GM18868 (cell line): ENCODE measurements around the gene EPHB2.
"Not testable (repeated sequence)": the region's sequence is repeated elsewhere in the genome, so short reads cannot be mapped to it uniquely, and the experiment has no call there.

Experiments
- ATAC-seq: cut with Tn5 transposase; IDR thresholded peaks from one replicate; pipeline ENCODE4 v1.9.1; 2021; ENCODE audit warnings: mild to moderate bottlenecking, moderate library complexity; ENCODE audit not compliant: unreplicated experiment

EPHB2 gene

DNA sequence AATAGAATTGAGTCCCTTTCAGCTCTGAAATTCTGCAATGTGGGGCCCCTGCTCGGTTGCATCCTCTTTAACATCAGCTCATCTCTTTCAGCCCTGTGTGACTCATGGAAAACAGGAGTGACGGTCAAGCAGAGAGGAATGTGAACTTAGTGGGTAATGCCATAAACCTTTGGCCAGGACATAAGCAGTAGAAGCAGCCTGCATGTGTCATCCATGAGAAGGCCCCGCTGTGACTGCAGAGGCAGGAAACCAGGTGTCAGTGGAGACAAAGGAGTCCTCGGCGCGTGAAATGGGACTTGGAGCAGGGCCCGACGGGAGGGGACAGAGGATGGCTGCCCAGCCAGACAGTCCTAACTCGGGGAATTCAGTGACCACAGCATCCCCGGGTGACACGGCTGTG lies 21.1 kb upstream of the EPHB2 start:
- no peak for ATAC-seq

DNA sequence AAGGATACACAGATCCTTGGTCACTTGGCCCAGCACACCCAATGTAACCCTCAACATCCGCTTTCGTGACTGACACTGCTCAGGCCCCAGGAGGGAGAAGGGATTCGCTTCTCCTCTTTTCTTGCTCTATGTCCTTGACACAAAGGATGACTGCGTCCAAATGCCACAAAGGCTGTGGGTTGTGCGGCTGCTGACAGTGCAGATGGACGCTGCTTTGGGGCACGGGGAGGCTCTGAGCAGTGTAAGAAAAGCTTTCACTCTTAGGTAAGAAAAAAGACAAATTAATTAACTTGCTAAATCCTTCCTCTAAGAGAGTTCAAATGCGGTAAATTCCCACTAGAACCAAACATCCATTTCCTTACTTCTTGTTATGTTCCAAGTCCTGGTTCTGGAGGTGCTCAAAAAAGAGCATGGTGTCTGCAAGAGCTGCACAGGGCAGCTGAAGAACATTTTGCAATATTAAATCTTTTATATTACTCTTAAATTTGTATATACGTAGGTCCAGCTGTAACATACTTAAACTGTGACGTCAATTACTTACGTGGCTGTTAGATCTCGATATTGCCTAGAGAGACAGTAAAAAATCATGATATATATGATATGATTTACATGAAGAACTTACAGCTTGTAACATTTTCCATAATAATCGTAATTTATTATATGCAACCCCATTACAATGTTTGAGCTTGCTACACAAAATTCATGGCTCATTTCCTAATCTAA lies 19.4 kb upstream of the EPHB2 start:
- ATAC-seq: no peak

DNA sequence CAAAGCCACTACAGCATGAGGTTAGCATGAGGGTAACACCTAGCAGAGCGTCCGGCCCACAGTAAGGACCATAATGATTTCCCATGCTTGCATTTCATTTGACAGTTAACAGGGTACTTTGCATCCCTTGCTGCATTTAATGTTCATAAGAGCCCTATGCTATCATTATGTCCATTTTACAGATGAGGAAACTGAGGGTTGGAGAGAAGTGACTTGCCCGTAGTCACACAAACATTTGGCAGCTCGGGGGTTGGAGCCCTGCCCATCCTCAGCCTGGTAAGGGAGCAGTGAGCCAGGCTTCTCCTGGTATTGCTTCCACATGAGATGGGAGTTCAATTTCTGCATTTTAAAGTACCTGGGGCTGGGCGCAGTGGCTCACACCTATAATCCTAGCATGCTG lies 16.5 kb upstream of the EPHB2 start:
- no peak for ATAC-seq

DNA sequence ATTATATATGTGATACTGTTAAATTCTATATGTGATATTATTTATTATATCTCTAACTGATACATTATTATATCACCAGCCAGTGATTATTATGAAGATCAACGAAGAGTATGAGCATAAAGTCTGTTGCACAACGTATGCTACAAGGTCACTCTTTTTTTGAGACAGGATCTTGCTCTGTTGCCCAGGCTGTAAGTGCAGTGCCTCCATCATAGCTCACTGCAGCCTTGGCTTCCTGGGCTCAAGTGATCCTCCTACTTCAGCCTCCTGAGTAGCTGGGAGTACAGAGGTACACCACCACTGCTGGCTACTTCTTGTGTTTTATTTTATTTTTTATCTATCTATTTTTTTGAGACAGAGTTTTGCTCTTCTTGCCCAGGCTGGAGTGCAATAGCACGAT lies 14.0 kb upstream of the EPHB2 start:
- ATAC-seq: no peak

DNA sequence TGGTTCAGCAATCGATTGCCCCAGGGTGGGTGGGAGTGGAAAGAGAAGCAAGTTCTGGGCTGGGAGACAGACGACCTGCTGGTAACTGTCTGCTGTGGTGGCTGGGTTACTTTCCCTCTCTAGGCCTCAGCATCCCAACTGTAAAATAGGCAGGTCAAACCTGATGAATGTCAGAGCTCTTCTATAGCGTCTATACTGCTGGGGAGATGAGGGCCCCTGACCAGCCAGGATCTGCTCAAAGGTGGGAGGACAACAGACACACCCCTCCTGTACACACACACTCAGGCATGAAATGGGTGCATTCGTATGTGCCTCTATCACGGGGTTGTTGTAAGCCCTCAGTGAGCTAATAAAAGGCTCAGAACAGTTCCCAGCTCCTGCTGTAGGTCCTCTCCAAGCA lies 12.7 kb upstream of the EPHB2 start:
- no peak for ATAC-seq

DNA sequence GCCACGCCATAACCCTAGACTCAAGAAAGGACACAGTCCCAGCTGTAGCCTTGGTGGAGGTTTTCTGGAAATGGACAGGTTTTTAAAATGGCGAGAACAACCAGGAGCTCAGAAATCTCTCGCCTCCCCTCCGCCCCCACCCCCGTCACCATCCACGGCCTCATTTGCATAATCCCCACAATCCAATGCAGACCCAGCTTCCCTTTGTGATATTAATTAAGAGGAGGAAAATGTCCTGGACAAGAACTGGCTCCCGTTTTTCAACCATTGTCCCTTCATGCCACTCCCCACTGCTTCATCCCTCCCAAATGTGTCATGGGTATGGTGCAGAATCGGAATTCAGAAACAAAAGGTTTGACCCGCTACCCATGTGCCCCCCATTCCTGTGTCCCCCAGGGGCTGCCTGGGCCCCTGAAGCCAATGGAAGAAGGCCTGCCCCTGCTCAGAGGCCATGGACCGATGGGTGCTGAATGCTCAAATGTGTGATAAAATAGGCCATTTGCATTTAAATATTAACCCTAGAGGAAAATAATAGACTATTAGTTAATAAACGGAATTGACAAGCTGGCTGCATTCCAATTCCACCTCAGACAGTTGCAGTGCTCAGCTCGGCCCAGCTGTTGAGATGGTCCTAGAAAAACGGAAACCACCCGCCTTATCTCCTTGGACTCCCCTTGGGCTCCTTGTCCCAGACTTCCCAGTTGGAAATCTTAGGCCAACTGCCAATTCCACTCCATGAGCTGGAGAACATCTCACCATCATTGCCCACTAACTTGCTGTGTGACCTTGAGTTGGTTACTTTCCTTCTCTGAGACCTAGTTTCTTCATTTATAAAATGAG lies 10.7 kb upstream of the EPHB2 start:
- ATAC-seq: no peak

DNA sequence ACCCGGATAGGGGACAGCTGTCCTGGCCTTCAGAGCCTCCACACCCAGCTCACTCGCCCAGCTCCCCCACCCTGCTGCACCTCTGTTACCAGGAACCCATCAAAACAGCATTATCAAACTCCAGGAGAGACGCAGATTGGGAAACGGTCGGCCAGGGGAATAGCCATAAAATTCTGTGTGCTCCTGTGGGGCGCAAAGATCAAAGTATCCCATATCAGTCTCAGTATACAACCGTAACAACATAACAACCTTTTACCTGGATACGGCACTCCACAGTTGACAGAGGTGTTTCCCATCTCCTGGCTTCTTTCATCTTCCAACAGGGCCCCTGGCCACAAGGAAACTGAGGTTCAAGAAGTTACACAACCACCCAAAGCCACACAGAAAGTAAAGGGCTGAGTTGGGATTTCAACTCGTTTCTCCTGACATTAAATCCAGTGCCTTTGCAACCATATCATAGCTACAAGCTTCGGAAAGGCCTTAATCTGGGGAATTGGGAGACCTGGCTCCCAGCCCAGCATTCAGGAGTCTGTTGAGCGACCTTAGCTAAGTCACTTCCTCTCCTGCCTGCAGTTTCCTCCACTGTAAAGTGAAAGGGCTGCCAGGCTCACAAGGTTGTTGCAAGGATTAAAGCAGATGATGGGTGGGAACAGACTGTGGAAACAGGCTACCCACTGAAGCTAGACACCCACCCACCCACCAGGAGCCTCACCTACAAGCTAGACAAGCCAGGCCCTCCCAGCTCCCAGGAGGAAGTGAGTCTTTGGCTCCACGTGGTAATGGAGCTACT lies 8.1 kb upstream of the EPHB2 start:
- ATAC-seq: no peak

DNA sequence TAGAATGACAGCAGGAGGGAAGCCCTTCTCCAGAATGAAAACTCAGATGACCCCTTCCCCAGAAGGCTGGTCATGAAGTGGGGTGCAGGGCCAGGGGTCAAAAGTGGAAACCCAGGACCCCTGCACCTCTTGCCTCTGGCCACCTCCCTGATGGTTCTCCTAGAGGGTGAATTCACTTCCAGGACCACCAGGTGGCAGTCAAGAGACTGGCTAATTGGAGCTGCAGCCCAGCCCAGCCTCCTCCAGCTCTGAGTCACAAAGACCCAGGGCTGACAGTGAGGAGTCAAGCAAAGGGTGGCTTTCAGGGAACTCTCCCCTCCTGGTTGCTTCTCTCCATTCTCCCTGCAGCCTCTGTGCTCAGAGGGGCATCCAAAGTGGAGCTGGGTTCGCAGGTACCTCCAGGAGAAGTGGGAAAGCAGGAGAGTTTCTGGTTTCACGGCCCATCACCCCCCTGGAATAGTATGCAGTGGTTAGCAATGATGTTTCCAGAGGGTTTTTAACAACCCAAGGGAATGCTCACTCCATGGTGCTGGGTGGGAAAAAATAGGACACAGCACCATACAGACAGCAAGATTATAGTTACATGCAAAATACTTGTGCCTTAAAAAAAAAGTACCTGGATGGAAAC lies 6.1 kb upstream of the EPHB2 start:
- peak; percentile 52 for ATAC-seq

DNA sequence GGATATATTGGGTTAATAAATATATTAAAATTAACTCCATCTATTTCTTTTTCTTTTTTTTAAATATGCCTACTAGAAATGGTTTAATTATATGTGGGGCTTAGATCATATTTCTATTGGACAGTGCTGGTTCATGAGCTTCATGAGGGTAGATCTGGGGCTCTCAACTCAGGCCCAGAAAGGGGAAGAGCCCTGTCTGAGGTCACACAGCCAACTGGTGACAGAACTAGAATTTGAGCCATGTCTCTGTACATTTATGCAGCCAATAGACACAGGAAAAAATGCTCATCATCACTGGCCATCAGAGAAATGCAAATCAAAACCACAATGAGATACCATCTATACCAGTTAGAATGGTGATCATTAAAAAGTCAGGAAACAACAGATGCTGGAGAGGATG lies 5.1 kb upstream of the EPHB2 start:
- ATAC-seq: no peak

DNA sequence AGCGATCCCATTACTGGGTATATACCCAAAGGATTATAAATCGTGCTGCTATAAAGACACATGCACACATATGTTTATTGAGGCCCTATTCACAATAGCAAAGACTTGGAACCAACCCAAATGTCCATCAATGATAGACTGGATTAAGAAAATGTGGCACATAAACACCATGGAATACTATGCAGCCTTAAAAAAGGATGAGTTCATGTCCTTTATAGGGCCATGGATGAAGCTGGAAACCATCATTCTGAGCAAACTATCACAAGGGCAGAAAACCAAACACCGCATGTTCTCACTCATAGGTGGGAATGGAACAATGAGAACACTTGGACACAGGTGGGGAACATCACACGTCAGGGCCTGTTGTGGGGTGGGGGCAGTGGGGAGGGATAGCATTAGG lies 4.5 kb upstream of the EPHB2 start:
- ATAC-seq: not testable (repeated sequence)

DNA sequence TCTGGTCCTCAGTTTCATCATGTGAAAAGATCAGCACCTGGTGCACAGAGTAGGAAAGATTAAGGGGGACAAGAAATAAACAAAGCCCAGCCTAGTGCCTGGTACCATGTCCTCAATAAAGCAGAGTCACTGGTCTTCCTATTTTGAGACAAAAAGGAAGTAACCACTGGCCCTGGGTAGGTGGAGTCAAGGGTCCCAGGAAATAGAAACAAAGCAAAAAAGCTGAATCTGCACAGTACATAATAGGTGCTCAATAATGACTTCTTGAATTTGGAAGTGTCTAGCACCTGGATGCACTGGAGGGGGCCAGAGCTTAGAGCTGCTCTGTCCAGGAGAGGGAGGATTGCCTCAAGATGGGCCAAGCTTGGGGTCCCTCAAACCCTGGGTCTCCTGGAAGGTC lies 1.9 kb upstream of the EPHB2 start:
- no peak for ATAC-seq

DNA sequence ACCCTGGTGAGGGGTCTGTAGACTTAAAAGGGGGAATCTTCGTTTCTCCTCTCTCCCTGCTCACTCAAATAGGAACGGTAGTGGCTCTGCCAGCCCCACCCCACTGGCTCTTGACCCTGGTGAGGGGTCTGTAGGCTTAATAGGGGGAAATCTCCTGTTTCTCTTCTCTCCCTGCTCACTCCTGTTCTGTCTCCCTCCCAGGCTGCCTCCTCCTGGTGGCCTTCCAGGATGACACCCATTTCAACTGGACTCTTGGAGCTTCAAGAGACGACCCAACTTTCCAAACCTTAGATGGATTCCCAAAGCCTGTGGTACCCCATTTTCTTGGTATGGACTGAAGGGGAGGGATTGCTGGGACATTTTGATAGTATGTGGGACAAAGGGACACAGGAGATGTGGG lies 1.4 kb upstream of the EPHB2 start:
- no peak for ATAC-seq

DNA sequence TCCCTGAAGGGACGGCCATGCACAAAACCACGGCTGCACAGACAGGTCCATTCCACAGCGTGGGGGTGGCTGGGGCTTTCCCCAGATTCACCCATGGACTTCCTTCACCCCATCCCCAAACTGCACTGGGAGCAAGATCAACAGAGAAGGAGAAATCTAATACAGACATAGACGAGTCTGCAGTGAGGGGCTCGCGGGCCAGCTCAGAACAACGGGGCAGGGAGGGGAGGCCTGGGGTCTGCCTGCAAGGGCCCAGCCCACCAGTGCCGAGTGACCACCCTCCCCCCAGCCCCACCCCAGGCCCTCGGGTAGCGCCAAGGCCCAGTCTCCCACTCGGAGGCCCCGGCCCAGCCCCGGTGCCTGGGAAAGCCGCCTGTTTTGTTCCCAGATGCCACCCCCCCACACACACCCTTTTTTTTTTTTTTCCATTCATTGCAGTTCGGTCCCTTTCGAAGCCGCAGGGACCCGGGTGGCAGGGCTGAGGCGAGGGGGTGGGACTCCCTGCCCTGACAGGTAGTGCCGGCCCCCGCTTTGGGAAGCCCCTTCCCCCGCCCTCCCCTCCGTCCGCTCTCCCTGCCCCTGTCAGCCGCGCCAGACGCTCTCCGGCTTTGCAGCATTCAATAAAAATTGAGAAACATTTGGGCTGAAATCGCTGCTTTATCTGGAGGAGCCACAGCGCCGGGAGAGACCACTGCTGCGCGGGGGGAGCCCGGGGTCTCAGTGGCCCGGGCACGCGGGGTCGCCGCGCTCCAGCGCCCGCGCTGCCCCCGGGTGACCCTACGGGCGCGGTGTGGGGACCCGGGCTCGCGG lies 543 bp upstream of the EPHB2 start:
- no peak for ATAC-seq

DNA sequence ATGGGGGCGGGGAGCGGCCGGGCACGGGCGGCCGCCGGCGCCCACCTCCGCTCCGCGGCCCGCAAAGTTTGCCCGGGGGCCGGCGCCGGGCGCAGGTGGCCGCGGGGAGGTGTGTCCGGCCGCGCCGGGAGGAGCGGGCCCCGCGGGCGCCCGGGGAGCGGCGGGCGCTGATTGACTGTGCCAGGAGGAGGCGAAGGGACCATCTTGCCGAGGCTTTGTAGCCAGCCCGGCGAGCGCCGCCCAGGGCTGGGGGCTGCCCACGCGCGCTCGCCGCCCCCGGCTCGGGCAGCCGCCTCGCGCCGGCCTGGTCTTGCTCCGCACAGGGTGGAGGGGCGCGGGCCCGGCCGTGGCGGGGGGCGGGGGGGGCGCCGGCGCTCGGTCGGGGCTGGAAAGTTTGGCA lies 432 bp downstream of the EPHB2 start:
- ATAC-seq: no peak

DNA sequence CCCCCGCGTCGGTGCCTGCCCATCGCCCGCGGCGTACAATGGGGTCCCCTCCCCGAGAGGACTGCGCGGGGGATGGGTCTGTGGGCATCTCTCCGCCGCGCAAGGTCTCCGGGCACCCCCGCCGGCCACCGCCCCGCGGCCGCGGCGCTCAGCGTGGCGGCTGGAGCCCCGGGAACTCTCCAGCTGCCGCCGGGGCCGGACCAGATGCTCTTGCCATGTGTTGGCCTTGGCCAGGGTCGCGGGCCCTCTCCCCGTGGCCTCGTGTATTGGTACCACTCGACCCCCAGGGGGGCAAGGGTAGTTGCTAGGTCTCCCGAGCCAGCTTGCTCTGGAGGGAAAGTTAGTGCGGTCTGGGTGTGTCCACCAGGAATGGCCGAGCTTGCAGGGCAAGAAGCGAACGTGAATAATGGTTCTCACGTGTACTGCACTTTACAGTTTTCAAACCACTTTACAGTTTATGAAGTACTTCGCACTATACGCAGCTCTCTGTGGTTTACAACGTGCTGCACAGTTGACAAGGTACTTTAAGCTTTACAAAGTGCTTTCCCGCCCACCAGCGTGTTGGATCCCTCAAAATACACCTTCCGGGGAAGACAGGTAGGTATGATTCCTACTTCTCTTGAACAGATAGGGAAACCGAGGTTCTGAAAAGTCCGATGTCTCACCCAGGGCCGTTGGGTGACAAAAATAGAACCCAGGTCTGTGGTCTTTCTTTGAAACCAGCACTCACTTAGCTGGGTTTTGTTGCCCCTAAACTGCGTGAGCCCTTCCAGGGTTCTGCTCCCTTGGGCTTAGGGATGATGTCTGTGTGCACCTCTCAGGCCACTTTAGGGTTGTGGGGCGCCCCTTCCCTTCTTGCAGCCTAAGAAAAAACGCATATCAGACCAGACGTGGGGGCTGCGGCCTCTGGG lies 1.2 kb downstream of the EPHB2 start:
- ATAC-seq: no peak

DNA sequence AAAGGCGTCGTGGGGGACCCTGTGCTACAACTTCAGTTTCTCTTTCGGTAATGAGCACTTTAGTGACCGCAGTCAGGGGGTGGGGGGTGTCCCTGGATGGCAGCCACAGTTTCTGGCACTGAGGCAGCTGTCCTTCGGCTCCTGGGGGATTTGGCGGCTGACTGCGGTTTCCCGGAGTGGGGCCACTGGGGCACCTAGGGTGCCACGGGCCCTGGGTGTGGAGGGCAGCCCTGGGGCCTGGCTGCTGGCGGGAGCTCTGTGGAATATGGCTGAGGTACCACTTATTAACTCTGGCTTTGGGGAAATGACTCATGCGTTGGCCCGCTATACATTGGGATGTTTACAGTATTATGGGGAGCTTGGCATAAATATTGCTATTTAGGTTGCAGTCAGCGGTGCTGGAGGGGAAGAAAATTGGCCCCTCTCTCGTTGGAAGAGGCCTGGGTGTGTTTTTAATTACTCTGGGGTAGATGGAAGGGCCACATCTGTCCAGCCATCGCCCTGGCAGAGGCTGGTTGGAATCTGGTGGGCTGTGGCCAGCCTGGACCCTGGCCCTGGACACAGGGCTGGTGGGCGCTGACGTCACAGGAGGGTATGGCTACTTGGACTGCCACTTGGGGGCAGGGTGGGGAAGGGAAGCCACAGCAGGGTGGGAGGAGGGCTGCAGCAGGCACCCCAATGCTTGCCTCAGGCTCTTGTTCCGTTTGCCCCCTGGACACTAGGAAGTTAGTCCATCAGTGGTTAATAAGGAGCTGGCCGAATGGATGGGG lies 2.0 kb downstream of the EPHB2 start:
- no peak for ATAC-seq

DNA sequence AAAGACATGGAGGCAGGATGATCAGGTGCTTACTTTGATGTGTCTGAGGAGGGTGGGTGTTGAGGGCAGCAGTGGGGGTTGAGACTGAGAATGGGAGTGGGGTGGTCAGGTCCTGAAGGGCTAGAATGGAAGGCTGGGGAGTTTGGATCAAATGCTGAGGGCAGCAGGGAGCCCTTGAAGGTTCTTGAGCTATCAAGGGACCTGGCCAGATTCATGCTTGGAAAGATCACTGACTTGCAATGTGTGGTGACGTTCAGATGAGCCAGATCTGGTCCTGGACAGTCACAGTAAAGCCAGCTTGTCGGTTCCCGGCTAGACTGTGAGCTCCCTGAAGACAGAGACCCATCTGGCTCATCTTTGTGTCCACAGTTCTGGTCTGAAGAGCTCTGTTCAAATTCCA lies 3.8 kb downstream of the EPHB2 start:
- no peak for ATAC-seq

DNA sequence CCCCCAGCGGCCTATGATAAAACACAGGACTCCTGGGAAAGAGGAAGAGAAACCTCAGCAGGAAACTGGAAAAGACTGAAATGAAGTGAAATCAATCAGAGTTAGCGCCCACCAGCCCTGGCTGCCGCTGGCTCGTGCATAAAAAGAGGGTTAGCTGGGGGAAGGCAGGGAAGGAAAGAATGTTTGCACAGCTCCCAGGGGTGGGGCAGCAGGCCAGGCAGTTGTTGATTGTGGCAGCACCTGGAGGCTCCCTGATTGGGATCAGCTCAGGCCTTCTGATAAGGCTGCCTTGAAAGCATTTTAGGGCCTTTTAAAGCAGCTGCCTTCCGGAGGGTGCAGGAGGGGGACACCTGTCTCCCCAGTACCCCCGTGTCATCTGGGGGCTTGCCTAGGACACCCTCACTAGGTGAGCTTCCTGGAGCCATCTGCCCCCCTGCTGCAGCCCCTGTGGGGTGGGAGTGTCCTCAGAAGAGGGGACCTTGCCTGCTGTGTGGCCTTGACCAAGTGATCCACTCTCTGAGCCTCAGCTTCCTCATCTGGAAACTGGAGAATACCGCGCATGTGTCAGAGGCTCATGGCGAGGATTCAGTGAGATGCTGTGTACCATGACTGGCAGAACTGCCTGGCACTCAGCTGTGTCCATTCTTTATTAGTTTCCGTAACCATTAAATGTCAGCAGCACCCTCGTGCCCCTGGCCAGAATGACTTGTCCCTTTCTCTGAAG lies 6.6 kb downstream of the EPHB2 start:
- ATAC-seq: no peak
